Gastrocnemius medialis (tissue), 4 donors: ENCODE results near the gene MESP1. TPM values are rescaled to one million over a fixed set of nuclear protein-coding genes. Genes with fewer than 3 reads are reported as not detected.

Source experiments
- ATAC-seq, 2 donors: fragments of 150-250 bp; one replicate each; pipeline ENCODE4 v1.9.1; 2016
- DNase-seq, 2 donors: peaks; one replicate each; pipeline ENCODE4 v3.0.0-alpha.2; 2019
- H3K27ac ChIP-seq, 4 donors: fragments of 200-600 bp; sonication (generic); 1 replicate in 1 of 4; 2 replicates in 3 of 4; pipeline ENCODE4 v1.5.1; 2016 to 2018; ENCODE audit warnings: mild to moderate bottlenecking in 2 of 4, moderate library complexity in 1 of 4
- H3K27me3 ChIP-seq, 3 donors: fragments of 200-600 bp; sonication (generic) in 2 of 3; 1 replicate in 1 of 3; 2 replicates in 2 of 3; pipeline versions ENCODE4 v1.5.1 to v1.6.0; 2016 to 2019; ENCODE audit warnings: mild to moderate bottlenecking in 1 of 3, moderate library complexity in 1 of 3
- H3K36me3 ChIP-seq, 2 donors: fragments of 200-600 bp; sonication (generic) in 1 of 2; one replicate each; pipeline ENCODE4 v1.5.1; 2017 to 2018
- H3K4me1 ChIP-seq, 2 donors: fragments of 200-600 bp; sonication (generic) in 1 of 2; one replicate each; pipeline ENCODE4 v1.5.1; 2016 to 2017; ENCODE audit warnings: mild to moderate bottlenecking in 2 of 2
- H3K4me3 ChIP-seq, 4 donors: fragments of 200-600 bp; sonication (generic) in 3 of 4; 1 replicate in 1 of 4; 2 replicates in 3 of 4; pipeline ENCODE4 v1.5.1; 2016 to 2019; ENCODE audit warnings: mild to moderate bottlenecking in 2 of 4
- H3K9me3 ChIP-seq, 3 donors: fragments of 200-600 bp; sonication (generic) in 2 of 3; 1 replicate in 1 of 3; 2 replicates in 2 of 3; pipeline ENCODE4 v1.5.1; 2016 to 2019
- POLR2A ChIP-seq, 2 donors: fragments of 450-650 bp; IDR thresholded peaks; one replicate each; pipeline ENCODE4 v1.6.1; 2017; ENCODE audit warnings: antibody characterized with exemption in 2 of 2, mild to moderate bottlenecking in 2 of 2, moderate library complexity in 2 of 2
- in situ Hi-C, 4 donors: fragments of 200-750 bp; cut with MboI; loops; one replicate each; pipeline versions ENCODE4 v1.15.0 to v1.8.0; 2017; ENCODE audit warnings: low sequenced_read_pairs in 4 of 4
- intact Hi-C: fragments of 100-400 bp; cut with DNase I; formaldehyde crosslinking; loops from one replicate; pipeline ENCODE4 v1.15.1; 2023; ENCODE audit warnings: low total_unique reads
- total RNA-seq, 4 donors: library from RNA; depleted of rRNA; stranded (reverse); fragments of >200 nt; gene quantifications; one replicate each; pipeline versions ENCODE4 v1.1.0 to v1.2.3, GENCODE V29; 2016
- TF ChIP-seq, protein P1 (sequence below), 5 experiments: fragments of 450-650 bp in 3 of 5; fragments of 200-600 bp in 2 of 5; sonication (generic) in 2 of 5; IDR thresholded peaks in 4 of 5; conservative IDR thresholded peaks in 1 of 5; 1 replicate in 4 of 5; 2 replicates in 1 of 5; pipeline ENCODE4 v1.5.1; 2016 to 2019; ENCODE audit warnings: antibody characterized with exemption in 5 of 5, mild to moderate bottlenecking in 3 of 5, moderate library complexity in 3 of 5

Gene MESP1
- total RNA-seq, 4 donors from 2014 or later = 5.3 to 12.6 (median 6.1) TPM

DNA sequence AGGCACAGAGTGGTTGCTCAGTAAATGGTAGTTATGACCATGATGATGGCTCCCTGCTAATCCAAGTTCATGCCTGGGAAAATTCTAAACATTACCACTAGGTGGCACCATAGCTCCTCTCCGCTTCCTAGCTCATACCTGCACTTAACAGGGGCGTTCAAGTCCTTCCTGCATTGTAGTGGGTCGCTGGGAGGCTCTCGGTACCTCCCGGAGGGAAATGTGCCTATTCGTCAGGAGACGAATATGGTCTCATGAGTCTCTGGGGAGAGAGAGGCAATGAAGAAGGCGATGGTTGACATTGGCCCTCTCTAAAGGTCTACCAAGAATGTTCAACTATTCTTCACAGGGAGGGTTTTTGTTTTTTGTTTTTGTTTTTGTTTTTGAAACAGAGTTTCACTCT is 10.9 kb downstream of the MESP1 start:
- Histone ChIP-seq H3K36me3 (no peaks in the 10 kb centered on the region), H3K4me3 (no peak overlapping the region), H3K9me3 (no peaks in the 10 kb centered on the region), H3K27me3 (no peaks in the 10 kb centered on the region), H3K27ac (no peak overlapping the region), H3K4me1 (no peaks in the 10 kb centered on the region)
- intact Hi-C loops (no loop called here), in situ Hi-C loops (no loop called here)
- DNase-seq (peak; percentile 28 to 39), ATAC-seq (peak; percentile 88 to 95)
- TF ChIP-seq, protein P1, sequence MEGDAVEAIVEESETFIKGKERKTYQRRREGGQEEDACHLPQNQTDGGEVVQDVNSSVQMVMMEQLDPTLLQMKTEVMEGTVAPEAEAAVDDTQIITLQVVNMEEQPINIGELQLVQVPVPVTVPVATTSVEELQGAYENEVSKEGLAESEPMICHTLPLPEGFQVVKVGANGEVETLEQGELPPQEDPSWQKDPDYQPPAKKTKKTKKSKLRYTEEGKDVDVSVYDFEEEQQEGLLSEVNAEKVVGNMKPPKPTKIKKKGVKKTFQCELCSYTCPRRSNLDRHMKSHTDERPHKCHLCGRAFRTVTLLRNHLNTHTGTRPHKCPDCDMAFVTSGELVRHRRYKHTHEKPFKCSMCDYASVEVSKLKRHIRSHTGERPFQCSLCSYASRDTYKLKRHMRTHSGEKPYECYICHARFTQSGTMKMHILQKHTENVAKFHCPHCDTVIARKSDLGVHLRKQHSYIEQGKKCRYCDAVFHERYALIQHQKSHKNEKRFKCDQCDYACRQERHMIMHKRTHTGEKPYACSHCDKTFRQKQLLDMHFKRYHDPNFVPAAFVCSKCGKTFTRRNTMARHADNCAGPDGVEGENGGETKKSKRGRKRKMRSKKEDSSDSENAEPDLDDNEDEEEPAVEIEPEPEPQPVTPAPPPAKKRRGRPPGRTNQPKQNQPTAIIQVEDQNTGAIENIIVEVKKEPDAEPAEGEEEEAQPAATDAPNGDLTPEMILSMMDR (IDR thresholded peaks at IDR 0.05 in 4 of 5, conservative IDR thresholded peaks at IDR 0.05 in 1 of 5) = peak; percentile 73 to 94 (median 86)
- TF ChIP-seq POLR2A (IDR thresholded peaks at IDR 0.05) = no peak

DNA sequence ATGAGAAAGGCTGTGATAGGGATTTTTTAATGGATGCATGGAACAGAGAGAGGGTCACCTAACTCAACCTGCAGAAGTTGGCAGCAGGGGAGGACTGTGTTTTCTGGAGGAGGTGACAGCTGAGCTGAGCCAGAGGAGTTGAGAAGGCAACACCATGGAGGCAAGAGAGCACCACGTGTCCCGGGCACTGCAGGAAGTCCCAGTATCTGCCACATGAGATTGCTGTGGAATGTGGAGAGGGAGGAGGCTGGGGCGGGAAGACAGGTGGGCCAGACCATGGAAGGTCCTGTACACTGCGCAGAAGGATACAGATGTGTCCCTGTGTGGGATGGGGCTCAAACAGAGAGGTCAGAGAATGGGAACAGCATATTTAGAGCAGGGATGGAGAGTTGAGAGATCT is 15.3 kb downstream of the MESP1 start:
- intact Hi-C loops (no loop called here), in situ Hi-C loops (no loop called here)
- DNase-seq (no peak), ATAC-seq (no peak)
- Histone ChIP-seq H3K27ac (no peak overlapping the region), H3K9me3 (no peaks in the 10 kb centered on the region), H3K27me3 (peaks cover 0 to 2% (median 0%) of the 10 kb centered on the region in 3 donors), H3K4me1 (no peaks in the 10 kb centered on the region), H3K36me3 (no peaks in the 10 kb centered on the region), H3K4me3 (no peak overlapping the region)
- TF ChIP-seq, protein P1 (IDR thresholded peaks at IDR 0.05 in 4 of 5, conservative IDR thresholded peaks at IDR 0.05 in 1 of 5) = no peak
- TF ChIP-seq POLR2A (IDR thresholded peaks at IDR 0.05) = no peak

DNA sequence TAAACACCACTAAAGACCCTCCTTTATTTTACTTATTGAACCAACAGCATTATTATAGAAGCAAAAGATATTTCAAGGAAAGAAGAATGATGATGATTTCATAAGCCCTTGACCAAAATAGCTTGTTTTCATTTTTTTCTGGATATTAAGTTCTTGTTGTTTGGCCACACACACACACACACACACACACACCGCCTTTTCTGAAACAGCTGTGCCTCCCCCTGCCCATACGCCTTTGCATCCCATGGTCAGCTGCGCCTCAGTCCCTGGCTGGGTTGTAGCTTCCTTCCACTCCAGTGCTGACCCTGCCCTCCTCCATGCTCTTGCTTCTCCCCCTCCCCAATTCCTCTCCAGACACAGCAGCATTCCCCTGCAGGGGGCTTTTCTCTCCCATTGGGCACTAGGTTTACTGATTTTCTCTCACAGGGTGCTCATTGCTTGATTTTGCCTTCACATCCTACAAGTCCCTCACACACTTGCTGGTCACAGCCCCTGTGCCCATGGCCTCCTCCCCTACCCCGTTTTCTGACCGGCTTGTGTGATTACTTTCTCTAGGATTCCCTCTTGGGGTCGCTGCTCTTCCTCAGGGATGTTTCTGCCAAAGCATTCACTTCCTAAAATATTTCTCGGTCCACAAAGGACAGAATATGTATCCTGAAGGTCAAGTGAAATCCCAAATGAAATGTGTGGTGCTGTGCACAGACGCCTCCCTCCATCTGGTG is 18.4 kb downstream of the MESP1 start:
- H3K4me3 ChIP-seq = no peak overlapping the region
- no peak for ATAC-seq
- no peaks in the 10 kb centered on the region for H3K9me3 ChIP-seq
- in situ Hi-C loops = no loop called here
- H3K27me3 ChIP-seq = peaks cover 0 to 2% (median 0%) of the 10 kb centered on the region in 3 donors
- peak overlapping the region in 1 of 4 donors; percentile 20 for H3K27ac ChIP-seq
- no peak for TF ChIP-seq POLR2A (IDR thresholded peaks at IDR 0.05)
- TF ChIP-seq, protein P1 (IDR thresholded peaks at IDR 0.05 in 4 of 5, conservative IDR thresholded peaks at IDR 0.05 in 1 of 5) = no peak
- peaks cover 9 to 15% of the 10 kb centered on the region in 2 donors for H3K4me1 ChIP-seq
- no peaks in the 10 kb centered on the region for H3K36me3 ChIP-seq
- no peak for DNase-seq
- intact Hi-C loops = no loop called here

DNA sequence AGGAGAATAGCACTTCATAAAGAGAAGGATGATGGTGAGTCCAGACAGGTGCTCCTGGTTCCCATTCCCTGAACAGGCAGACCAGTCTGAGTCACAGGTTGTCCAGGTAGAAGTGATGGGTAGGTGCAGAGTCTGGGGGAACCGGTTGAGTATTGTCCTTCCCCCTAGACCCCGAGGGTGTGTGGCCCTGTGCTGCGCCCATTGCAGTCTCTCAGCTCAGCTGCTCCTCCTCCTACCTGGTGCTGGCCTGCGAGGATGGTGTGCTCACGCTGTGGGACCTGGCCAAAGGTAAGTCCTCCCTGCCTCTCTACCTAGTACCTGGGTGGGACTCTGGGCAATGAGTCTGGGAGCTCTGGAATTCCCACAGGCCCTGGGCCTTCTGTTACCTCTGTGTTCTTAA is 19.8 kb downstream of the MESP1 start:
- Histone ChIP-seq H3K27me3 (peaks cover 0 to 2% (median 0%) of the 10 kb centered on the region in 3 donors), H3K4me1 (peaks cover 10 to 16% of the 10 kb centered on the region in 2 donors), H3K9me3 (no peaks in the 10 kb centered on the region), H3K4me3 (no peak overlapping the region), H3K36me3 (no peaks in the 10 kb centered on the region), H3K27ac (no peak overlapping the region)
- ATAC-seq (no peak), DNase-seq (no peak)
- in situ Hi-C loops = no loop called here
- TF ChIP-seq POLR2A (IDR thresholded peaks at IDR 0.05) = no peak
- TF ChIP-seq, protein P1 (IDR thresholded peaks at IDR 0.05 in 4 of 5, conservative IDR thresholded peaks at IDR 0.05 in 1 of 5) = no peak
- intact Hi-C loops = no loop called here
